Adrenal gland (tissue), 12 donors: ENCODE data around the gene IFT57. TPM values are rescaled to one million over a fixed set of nuclear protein-coding genes. Genes with fewer than 3 reads are reported as not detected.

Experiments used
- DNase-seq, 7 donors: peaks; one replicate each; pipeline ENCODE4 v3.0.0-alpha.2; 2019 to 2020
- H3K27ac ChIP-seq, 5 donors: fragments of 200-600 bp; sonication (generic) in 4 of 5; 1 replicate in 3 of 5; 2 replicates in 2 of 5; pipeline versions ENCODE4 v1.5.1 to v1.8.0; 2016 to 2020; ENCODE audit warnings: mild to moderate bottlenecking in 1 of 5
- H3K27me3 ChIP-seq: fragments of 200-600 bp; 2 replicates; pipeline ENCODE4 v1.8.0; 2021
- H3K36me3 ChIP-seq, 2 donors: fragments of 200-600 bp; replicated peaks in 1 of 2; 1 replicate in 1 of 2; 2 replicates in 1 of 2; pipeline versions ENCODE4 v1.5.1 to v1.8.0; 2018 to 2022
- H3K4me1 ChIP-seq, 2 donors: fragments of 200-600 bp; replicated peaks in 1 of 2; 1 replicate in 1 of 2; 2 replicates in 1 of 2; pipeline versions ENCODE4 v1.5.1 to v1.8.0; 2018 to 2021
- H3K4me3 ChIP-seq, 4 donors: fragments of 200-600 bp; sonication (generic) in 3 of 4; one replicate each; pipeline ENCODE4 v1.5.1; 2016 to 2018
- H3K9me3 ChIP-seq, 3 donors: fragments of 200-600 bp; sonication (generic) in 1 of 3; replicated peaks in 1 of 3; 1 replicate in 2 of 3; 2 replicates in 1 of 3; pipeline versions ENCODE4 v1.5.1 to v1.8.0; 2016 to 2021
- POLR2A ChIP-seq, 2 donors: fragments of 450-650 bp; IDR thresholded peaks; one replicate each; pipeline ENCODE4 v1.6.1; 2017; ENCODE audit warnings: antibody characterized with exemption in 2 of 2, mild to moderate bottlenecking in 2 of 2, moderate library complexity in 1 of 2
- WGBS, 4 donors: extraction: QIAGEN DNeasy Blood & Tissue Kit in 2 of 4; methylation state at CpG; one replicate each; pipeline versions ENCODE4 v1.1.5 to v1.1.7; 2013 to 2017; 5-methylcytosine and 5-hydroxymethylcytosine counted together
- intact Hi-C, 2 donors: fragments of 100-400 bp; cut with DNase I; formaldehyde crosslinking; loops; one replicate each; pipeline versions ENCODE4 v1.14.1 to v1.15.0; 2022 to 2023
- polyA plus RNA-seq, 3 donors: library from polyadenylated mRNA; stranded (reverse); fragments of 200-250 nt in 2 of 3; fragments of 350-450 nt in 1 of 3; fragmentation: Illumina TruSeq in 1 of 3; extraction: RNeasy Lipid Tissue Mini Kit (QIAGEN cat#74804) in 1 of 3; gene quantifications; one replicate each; pipeline ENCODE4 v1.2.3, GENCODE V29; 2013 to 2014
- total RNA-seq, 9 donors: library from RNA; depleted of rRNA in 4 of 9; stranded (reverse); fragments of >200 nt in 4 of 9; fragments of 120-200 nt in 1 of 9; fragmentation: NEBNext Ultra II Directional in 1 of 9; extraction: Animal tissue kit (Norgen Biotek cat#: 25700) in 1 of 9; gene quantifications; one replicate each; pipeline versions ENCODE4 v1.1.0 to v1.2.4, GENCODE V29; 2013 to 2023
- TF ChIP-seq, protein P1 (sequence below), 6 experiments: fragments of 450-650 bp in 4 of 6; fragments of 200-600 bp in 2 of 6; sonication (generic) in 1 of 6; IDR thresholded peaks; 1 replicate in 5 of 6; 2 replicates in 1 of 6; pipeline versions ENCODE4 v1.5.1 to v1.8.0; 2016 to 2021; ENCODE audit warnings: antibody characterized with exemption in 6 of 6, mild to moderate bottlenecking in 2 of 6, moderate library complexity in 1 of 6
- donor health status: healthy with polysubstance abuse.
- donor health status: Bipolar disorder and iron deficiency.
- donor health status: DM: yes; HTN: yes; CAD: no.
- donor health status: DM: no; HTN: no; CAD: no.
- donor health status: DM: no; HTN: no; CAD: no.
- donor health status: DM: yes; HTN: yes; CAD: no.

The IFT57 gene
- total and polyA plus RNA-seq, 12 donors = 16.1 to 61.9 (median 50.5) TPM

GRCh38 chr3:108180194-108180593, 42.0 kb downstream of the IFT57 start:
- no peaks in the 10 kb centered on the region for H3K4me1 ChIP-seq
- DNase-seq = no peak
- H3K27ac ChIP-seq = no peak overlapping the region
- H3K4me3 ChIP-seq = no peak overlapping the region
- WGBS, 4 donors = 52 to 76% (median 67%) methylated on average over 1 of the region's 1 CpG
- intact Hi-C loops = no loop called here
- TF ChIP-seq POLR2A (IDR thresholded peaks at IDR 0.05) = no peak
- TF ChIP-seq, protein P1, sequence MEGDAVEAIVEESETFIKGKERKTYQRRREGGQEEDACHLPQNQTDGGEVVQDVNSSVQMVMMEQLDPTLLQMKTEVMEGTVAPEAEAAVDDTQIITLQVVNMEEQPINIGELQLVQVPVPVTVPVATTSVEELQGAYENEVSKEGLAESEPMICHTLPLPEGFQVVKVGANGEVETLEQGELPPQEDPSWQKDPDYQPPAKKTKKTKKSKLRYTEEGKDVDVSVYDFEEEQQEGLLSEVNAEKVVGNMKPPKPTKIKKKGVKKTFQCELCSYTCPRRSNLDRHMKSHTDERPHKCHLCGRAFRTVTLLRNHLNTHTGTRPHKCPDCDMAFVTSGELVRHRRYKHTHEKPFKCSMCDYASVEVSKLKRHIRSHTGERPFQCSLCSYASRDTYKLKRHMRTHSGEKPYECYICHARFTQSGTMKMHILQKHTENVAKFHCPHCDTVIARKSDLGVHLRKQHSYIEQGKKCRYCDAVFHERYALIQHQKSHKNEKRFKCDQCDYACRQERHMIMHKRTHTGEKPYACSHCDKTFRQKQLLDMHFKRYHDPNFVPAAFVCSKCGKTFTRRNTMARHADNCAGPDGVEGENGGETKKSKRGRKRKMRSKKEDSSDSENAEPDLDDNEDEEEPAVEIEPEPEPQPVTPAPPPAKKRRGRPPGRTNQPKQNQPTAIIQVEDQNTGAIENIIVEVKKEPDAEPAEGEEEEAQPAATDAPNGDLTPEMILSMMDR (IDR thresholded peaks at IDR 0.05) = no peak
- H3K27me3 ChIP-seq = no peaks in the 10 kb centered on the region
- no peaks in the 10 kb centered on the region for H3K9me3 ChIP-seq
- H3K36me3 ChIP-seq = no peaks in the 10 kb centered on the region

DNA sequence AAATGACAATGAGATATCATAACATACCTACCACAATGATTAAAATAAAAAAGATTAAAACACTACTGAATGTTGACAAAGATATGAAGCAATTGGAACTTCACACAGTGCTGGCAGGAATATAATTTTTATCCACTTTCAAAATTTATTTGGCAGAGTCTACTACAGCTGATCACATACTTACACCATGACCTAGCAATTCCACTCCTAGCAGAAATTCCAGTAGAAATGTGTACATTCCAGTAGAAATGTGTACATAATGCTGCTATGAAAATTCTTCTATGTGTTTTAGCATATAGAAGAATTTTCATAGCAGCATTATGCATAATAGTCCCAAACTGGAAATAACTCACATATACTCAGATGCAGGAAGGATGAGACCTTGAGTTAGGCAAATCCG, 43.5 kb downstream of the IFT57 start:
- intact Hi-C loops = no loop called here
- DNase-seq = no peak
- TF ChIP-seq POLR2A (IDR thresholded peaks at IDR 0.05) = no peak
- TF ChIP-seq, protein P1 (IDR thresholded peaks at IDR 0.05) = no peak
- H3K27me3 ChIP-seq = no peaks in the 10 kb centered on the region
- 90 to 100% (median 97%) methylated on average over 1 of the region's 1 CpG for WGBS, 4 donors
- H3K4me1 ChIP-seq = no peaks in the 10 kb centered on the region
- no peak overlapping the region for H3K27ac ChIP-seq
- H3K9me3 ChIP-seq = no peaks in the 10 kb centered on the region
- H3K4me3 ChIP-seq = no peak overlapping the region
- no peaks in the 10 kb centered on the region for H3K36me3 ChIP-seq

GRCh38 chr3:108177536-108177935, 44.7 kb downstream of the IFT57 start:
- Histone ChIP-seq H3K36me3 (no peaks in the 10 kb centered on the region), H3K4me1 (no peaks in the 10 kb centered on the region), H3K4me3 (no peak overlapping the region), H3K27me3 (no peaks in the 10 kb centered on the region), H3K27ac (no peak overlapping the region), H3K9me3 (no peaks in the 10 kb centered on the region)
- no peak for DNase-seq
- 55 to 67% (median 65%) methylated on average over 2 of the region's 2 CpGs for WGBS, 4 donors
- TF ChIP-seq POLR2A (IDR thresholded peaks at IDR 0.05) = no peak
- TF ChIP-seq, protein P1 (IDR thresholded peaks at IDR 0.05) = no peak
- intact Hi-C loops = no loop called here

GRCh38 chr3:108175352-108175751, 46.9 kb downstream of the IFT57 start:
- 96 to 99% (median 97%) methylated on average over 1 of the region's 1 CpG for WGBS, 4 donors
- no peak for DNase-seq
- no peak for TF ChIP-seq POLR2A (IDR thresholded peaks at IDR 0.05)
- TF ChIP-seq, protein P1 (IDR thresholded peaks at IDR 0.05) = no peak
- Histone ChIP-seq H3K4me1 (no peaks in the 10 kb centered on the region), H3K4me3 (no peak overlapping the region), H3K9me3 (no peaks in the 10 kb centered on the region), H3K27me3 (no peaks in the 10 kb centered on the region), H3K36me3 (no peaks in the 10 kb centered on the region), H3K27ac (no peak overlapping the region)
- intact Hi-C loops = no loop called here
